ENCODE measurements around the gene MRS2.
"Not testable (repeated sequence)": the region's sequence is repeated elsewhere in the genome, so short reads cannot be mapped to it uniquely, and the experiment has no call there.

DNA sequence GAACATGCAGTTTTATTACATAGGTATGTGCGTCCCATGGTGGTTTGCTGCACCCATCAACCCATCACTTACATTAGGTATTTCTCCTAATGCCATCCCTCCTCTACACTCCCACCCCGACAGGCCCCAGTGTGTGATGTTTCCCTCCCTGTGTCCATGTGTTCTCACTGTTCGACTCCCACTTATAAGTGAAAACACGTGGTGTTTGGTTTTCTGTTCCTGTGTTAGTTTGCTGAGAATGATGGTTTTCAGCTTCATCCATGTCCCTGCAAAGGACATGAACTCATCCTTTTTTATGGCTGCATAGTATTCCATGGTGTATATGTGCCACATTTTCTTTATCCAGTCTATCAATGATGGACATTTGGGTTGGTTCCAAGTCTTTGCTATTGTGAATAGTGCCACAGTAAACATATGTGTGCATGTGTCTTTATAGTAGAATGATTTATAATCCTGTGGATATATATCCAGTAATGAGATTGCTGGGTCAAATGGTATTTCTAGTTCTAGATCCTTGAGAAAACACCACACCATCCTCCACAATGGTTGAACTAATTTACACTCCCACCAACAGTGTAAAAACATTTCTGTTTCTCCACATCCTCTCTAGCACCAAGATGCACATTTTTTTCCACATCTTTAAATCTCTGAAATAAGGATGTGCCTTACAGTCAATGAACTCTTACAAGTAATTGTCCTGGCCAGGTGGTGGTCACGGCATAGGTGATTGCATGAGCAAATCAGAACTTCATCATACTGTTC is 18.2 kb upstream of the MRS2 start:
- TF ChIP-seq ELF4 (CRISPR knock-in tag; IDR thresholded peaks at IDR 0.05); EGR1 (conservative IDR thresholded peaks at IDR 0.05); SPI1 (IDR thresholded peaks at IDR 0.05; ENCODE audit: borderline replicate concordance, low read depth, low read length); SIRT6 (IDR thresholded peaks at IDR 0.05; ENCODE audit: low read depth, low read length); NBN (IDR thresholded peaks at IDR 0.05; ENCODE audit: low read depth); YY1 (IDR thresholded peaks at IDR 0.05; ENCODE audit: borderline replicate concordance in 1 of 3, control insufficient read depth in 1 of 3, extremely low read depth in 1 of 3, insufficient read depth in 3 of 3, insufficient read length in 1 of 3, insufficient replicate concordance in 2 of 3, low read depth in 1 of 3, low read length in 2 of 3); SMAD2 (IDR thresholded peaks at IDR 0.05; ENCODE audit: low read depth, low read length): not testable (repeated sequence)
- TF ChIP-seq, protein P1, sequence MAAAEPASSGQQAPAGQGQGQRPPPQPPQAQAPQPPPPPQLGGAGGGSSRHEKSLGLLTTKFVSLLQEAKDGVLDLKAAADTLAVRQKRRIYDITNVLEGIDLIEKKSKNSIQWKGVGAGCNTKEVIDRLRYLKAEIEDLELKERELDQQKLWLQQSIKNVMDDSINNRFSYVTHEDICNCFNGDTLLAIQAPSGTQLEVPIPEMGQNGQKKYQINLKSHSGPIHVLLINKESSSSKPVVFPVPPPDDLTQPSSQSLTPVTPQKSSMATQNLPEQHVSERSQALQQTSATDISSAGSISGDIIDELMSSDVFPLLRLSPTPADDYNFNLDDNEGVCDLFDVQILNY (CRISPR knock-in tag; IDR thresholded peaks at IDR 0.05) = not testable (repeated sequence)
- TF ChIP-seq, protein P2, sequence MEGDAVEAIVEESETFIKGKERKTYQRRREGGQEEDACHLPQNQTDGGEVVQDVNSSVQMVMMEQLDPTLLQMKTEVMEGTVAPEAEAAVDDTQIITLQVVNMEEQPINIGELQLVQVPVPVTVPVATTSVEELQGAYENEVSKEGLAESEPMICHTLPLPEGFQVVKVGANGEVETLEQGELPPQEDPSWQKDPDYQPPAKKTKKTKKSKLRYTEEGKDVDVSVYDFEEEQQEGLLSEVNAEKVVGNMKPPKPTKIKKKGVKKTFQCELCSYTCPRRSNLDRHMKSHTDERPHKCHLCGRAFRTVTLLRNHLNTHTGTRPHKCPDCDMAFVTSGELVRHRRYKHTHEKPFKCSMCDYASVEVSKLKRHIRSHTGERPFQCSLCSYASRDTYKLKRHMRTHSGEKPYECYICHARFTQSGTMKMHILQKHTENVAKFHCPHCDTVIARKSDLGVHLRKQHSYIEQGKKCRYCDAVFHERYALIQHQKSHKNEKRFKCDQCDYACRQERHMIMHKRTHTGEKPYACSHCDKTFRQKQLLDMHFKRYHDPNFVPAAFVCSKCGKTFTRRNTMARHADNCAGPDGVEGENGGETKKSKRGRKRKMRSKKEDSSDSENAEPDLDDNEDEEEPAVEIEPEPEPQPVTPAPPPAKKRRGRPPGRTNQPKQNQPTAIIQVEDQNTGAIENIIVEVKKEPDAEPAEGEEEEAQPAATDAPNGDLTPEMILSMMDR (IDR thresholded peaks at IDR 0.05 in 2 of 3, conservative IDR thresholded peaks at IDR 0.05 in 1 of 3; ENCODE audit: insufficient read depth in 2 of 3, low read depth in 1 of 3, low read length in 3 of 3) = not testable (repeated sequence)

Data from K562 (cell line).